ENCODE measurements around the gene DNTT. TPM values are rescaled to one million over a fixed set of nuclear protein-coding genes. Genes with fewer than 3 reads are reported as not detected.

DNTT gene
- total RNA-seq, 1 donor from 2014 or later = not detected

- H3K4me1 Mint-ChIP-seq (ENCODE audit: low read depth, unreplicated experiment) = peaks cover 17% of the 10 kb centered on the region
- H3K4me3 Mint-ChIP-seq (ENCODE audit: unreplicated experiment) = no peak overlapping the region
- TF ChIP-seq, protein P1, sequence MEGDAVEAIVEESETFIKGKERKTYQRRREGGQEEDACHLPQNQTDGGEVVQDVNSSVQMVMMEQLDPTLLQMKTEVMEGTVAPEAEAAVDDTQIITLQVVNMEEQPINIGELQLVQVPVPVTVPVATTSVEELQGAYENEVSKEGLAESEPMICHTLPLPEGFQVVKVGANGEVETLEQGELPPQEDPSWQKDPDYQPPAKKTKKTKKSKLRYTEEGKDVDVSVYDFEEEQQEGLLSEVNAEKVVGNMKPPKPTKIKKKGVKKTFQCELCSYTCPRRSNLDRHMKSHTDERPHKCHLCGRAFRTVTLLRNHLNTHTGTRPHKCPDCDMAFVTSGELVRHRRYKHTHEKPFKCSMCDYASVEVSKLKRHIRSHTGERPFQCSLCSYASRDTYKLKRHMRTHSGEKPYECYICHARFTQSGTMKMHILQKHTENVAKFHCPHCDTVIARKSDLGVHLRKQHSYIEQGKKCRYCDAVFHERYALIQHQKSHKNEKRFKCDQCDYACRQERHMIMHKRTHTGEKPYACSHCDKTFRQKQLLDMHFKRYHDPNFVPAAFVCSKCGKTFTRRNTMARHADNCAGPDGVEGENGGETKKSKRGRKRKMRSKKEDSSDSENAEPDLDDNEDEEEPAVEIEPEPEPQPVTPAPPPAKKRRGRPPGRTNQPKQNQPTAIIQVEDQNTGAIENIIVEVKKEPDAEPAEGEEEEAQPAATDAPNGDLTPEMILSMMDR (IDR thresholded peaks at IDR 0.05; ENCODE audit: partially characterized antibody, unreplicated experiment) = no peak
- no peaks in the 10 kb centered on the region for H3K36me3 Mint-ChIP-seq (ENCODE audit: unreplicated experiment)
- H3K27ac Mint-ChIP-seq (ENCODE audit: unreplicated experiment) = no peak overlapping the region
- peaks cover 1% of the 10 kb centered on the region for H3K27me3 Mint-ChIP-seq (ENCODE audit: unreplicated experiment)
- DNase-seq = no peak
- no peaks in the 10 kb centered on the region for H3K9me3 Mint-ChIP-seq (ENCODE audit: unreplicated experiment)
Measured at GRCh38 chr10:96310321-96310669, 6.1 kb downstream of the DNTT start.

DNA sequence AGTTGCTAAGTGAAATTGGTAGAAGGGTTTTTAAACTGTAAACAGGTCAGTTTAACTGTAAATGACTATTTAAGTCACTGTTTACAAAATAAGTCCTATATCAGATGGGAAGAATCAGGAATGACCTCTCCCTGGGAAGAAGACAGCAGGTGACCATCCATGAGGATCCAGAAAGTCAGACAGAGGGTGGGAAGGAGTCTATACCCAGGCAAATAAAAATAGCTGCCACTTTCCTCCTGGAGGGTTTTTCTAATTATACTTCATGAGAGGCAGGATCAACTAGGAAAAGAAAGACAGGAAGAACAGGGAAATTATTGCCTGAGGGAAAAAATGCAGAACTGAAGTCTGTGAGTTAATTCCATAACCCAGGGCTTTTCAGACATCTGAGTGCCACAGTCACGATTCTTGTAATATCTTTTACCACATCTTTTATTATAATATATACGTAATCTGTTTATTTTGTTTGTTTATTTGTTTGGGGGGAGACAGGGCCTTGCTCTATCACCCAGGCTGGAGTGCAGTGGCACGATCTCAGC lies 7.0 kb downstream of the DNTT start:
- DNase-seq = no peak
- Mint-ChIP-seq H3K36me3 (ENCODE audit: unreplicated experiment) (no peaks in the 10 kb centered on the region), H3K4me3 (ENCODE audit: unreplicated experiment) (no peak overlapping the region), H3K4me1 (ENCODE audit: low read depth, unreplicated experiment) (peaks cover 20% of the 10 kb centered on the region), H3K27ac (ENCODE audit: unreplicated experiment) (no peak overlapping the region), H3K9me3 (ENCODE audit: unreplicated experiment) (no peaks in the 10 kb centered on the region), H3K27me3 (ENCODE audit: unreplicated experiment) (peaks cover 1% of the 10 kb centered on the region)
- TF ChIP-seq, protein P1 (IDR thresholded peaks at IDR 0.05; ENCODE audit: partially characterized antibody, unreplicated experiment) = no peak

DNA sequence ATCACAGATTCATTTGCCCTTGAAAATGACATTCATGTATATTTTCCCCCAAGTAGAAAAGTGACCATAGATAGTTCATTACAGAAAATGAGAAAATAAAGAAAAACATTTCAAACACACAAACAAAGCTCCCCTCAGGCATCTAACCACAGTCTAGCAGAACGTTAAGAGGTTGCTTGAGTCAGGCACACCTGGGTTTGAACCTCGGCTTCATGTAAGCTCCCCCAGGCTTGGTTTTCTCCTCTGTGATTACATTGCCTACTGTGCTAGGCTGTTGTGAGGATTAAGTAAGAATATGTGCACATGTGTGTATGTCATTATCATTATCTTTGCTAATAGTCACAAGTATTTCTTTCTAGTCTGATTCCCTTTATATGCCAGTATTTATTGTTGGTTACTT lies 9.1 kb downstream of the DNTT start:
- TF ChIP-seq, protein P1 (IDR thresholded peaks at IDR 0.05; ENCODE audit: partially characterized antibody, unreplicated experiment) = no peak
- DNase-seq = no peak
- H3K4me1 Mint-ChIP-seq (ENCODE audit: low read depth, unreplicated experiment) = peaks cover 19% of the 10 kb centered on the region
- no peak overlapping the region for H3K27ac Mint-ChIP-seq (ENCODE audit: unreplicated experiment)
- peaks cover 1% of the 10 kb centered on the region for H3K27me3 Mint-ChIP-seq (ENCODE audit: unreplicated experiment)
- H3K4me3 Mint-ChIP-seq (ENCODE audit: unreplicated experiment) = no peak overlapping the region
- no peaks in the 10 kb centered on the region for H3K36me3 Mint-ChIP-seq (ENCODE audit: unreplicated experiment)
- no peaks in the 10 kb centered on the region for H3K9me3 Mint-ChIP-seq (ENCODE audit: unreplicated experiment)

- TF ChIP-seq, protein P1 (IDR thresholded peaks at IDR 0.05; ENCODE audit: partially characterized antibody, unreplicated experiment) = no peak
- Mint-ChIP-seq H3K4me1 (ENCODE audit: low read depth, unreplicated experiment) (peaks cover 4% of the 10 kb centered on the region), H3K27ac (ENCODE audit: unreplicated experiment) (no peak overlapping the region), H3K36me3 (ENCODE audit: unreplicated experiment) (no peaks in the 10 kb centered on the region), H3K27me3 (ENCODE audit: unreplicated experiment) (peaks cover 1% of the 10 kb centered on the region), H3K4me3 (ENCODE audit: unreplicated experiment) (no peak overlapping the region), H3K9me3 (ENCODE audit: unreplicated experiment) (no peaks in the 10 kb centered on the region)
- DNase-seq = no peak
Measured at GRCh38 chr10:96317067-96317833, 13.0 kb downstream of the DNTT start.

DNA sequence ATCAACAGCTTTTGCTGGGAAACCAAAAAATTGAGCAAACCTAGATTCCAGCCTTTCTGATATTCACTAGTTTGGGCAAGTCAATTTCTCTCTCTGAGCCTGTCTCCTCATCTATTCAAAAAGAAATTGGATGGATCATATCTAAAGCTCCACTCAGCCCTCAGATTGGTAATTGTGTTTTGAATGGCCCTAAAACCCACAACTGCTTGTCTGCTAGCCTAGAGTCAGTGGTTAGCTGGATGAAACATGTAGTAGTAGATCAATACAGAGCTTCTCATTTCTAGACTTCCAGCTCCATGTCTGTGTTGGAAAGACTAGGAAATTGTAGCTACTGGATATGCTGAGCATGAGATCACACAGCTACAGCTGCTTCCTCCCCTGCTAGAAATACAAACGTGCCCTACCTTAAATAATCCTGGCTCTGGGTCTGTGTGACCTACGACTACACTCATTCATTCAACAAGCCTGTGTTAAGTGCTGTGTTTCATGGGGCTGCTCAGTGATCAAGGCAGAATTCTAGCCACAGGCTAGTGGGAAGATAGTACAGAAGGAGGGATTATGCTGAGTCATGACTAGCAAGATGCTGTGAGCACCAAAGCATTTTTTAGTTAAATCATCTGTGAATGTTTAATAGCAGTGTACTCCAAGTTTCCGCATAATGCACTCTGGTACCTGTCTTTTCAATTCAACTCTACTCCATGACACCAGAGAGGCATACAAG lies 15.7 kb downstream of the DNTT start:
- peaks cover 4% of the 10 kb centered on the region for H3K4me1 Mint-ChIP-seq (ENCODE audit: low read depth, unreplicated experiment)

More for the DNA sequence above, 15.7 kb downstream of the DNTT start:
- no peak overlapping the region for H3K4me3 Mint-ChIP-seq (ENCODE audit: unreplicated experiment)
- no peaks in the 10 kb centered on the region for H3K36me3 Mint-ChIP-seq (ENCODE audit: unreplicated experiment)
- no peaks in the 10 kb centered on the region for H3K9me3 Mint-ChIP-seq (ENCODE audit: unreplicated experiment)
- DNase-seq = no peak
- no peaks in the 10 kb centered on the region for H3K27me3 Mint-ChIP-seq (ENCODE audit: unreplicated experiment)
- TF ChIP-seq, protein P1 (IDR thresholded peaks at IDR 0.05; ENCODE audit: partially characterized antibody, unreplicated experiment) = no peak
- H3K27ac Mint-ChIP-seq (ENCODE audit: unreplicated experiment) = no peak overlapping the region

Measured in glutamatergic neuron (in vitro differentiated cells).